HCT116 (cell line): ENCODE measurements around the gene KIAA0319L. TPM values are rescaled to one million over a fixed set of nuclear protein-coding genes. Genes with fewer than 3 reads are reported as not detected.

ENCODE experiments used
- ATAC-seq: fragments of 200-7000 bp; cut with Tn5 transposase; 2 replicates; pipeline ENCODE4 v1.9.1; 2020; ENCODE audit warnings: mild to moderate bottlenecking, moderate library complexity
- BruUV-seq: library from RNA; stranded (reverse); fragments of 400-500 nt; replicated peaks from 2 replicates; lab custom pipeline; 2021; lab: Mats Ljungman, UMichigan
- CTCF ChIA-PET: fragments of 300-600 bp; sonication (Branson Sonifier 250); formaldehyde crosslinking; loops from one replicate; lab custom pipeline; 2021; ENCODE audit warnings: antibody characterized with exemption; lab: Charles Lee
- POLR2A ChIA-PET: fragments of 300-600, 350-600 bp; sonication (Branson Sonifier 250); formaldehyde crosslinking; loops from one replicate; lab custom pipeline; 2021; ENCODE audit warnings: antibody characterized with exemption; lab: Charles Lee
- RAD21 ChIA-PET, 2 experiments: fragments of 300-600 bp; sonication (Branson Sonifier 250); formaldehyde crosslinking; loops; one replicate each; lab custom pipeline; 2023; ENCODE audit warnings: low total read pairs in 2 of 2; ENCODE audit not compliant: uncharacterized antibody in 2 of 2, unreplicated experiment in 2 of 2, low non-redundant PET in 1 of 2; lab: Charles Lee
- DNase-seq: peaks from one replicate; pipeline ENCODE4 v3.0.0-alpha.2; 2010; ENCODE audit warnings: low read depth, low spot score
- H2AFZ ChIP-seq: fragments of 200-600 bp; shearing (Covaris generic), sonication (generic); 2 replicates; pipeline ENCODE4 v1.6.1; 2017; ENCODE audit warnings: low read depth, mixed run types, mixed read lengths, antibody characterized with exemption, low read length; ENCODE audit not compliant: poor library complexity, severe bottlenecking
- H3K27ac ChIP-seq: 2 replicates; pipeline ENCODE4 v1.5.1; 2012; ENCODE audit warnings: low read depth, low read length
- H3K27me3 ChIP-seq: fragments of 200-600 bp; sonication (generic); 2 replicates; pipeline ENCODE4 v1.6.1; 2016; ENCODE audit warnings: mixed run types, low read length, mixed read lengths; ENCODE audit not compliant: insufficient read depth
- H3K36me3 ChIP-seq, 2 experiments: fragments of 200-500 bp in 1 of 2; fragments of 200-600 bp in 1 of 2; sonication (Bioruptor generic) in 1 of 2; sonication (generic) in 1 of 2; 2 replicates each; pipeline versions ENCODE4 v1.5.1 to v1.6.1; 2014 to 2016; ENCODE audit warnings: low read length in 2 of 2, inconsistent platforms in 1 of 2, mixed read lengths in 1 of 2, mixed run types in 1 of 2; ENCODE audit not compliant: insufficient read depth in 2 of 2, control insufficient read depth in 1 of 2
- H3K4me1 ChIP-seq, 2 experiments: fragments of 200-600 bp in 1 of 2; sonication (generic) in 1 of 2; 2 replicates each; pipeline versions ENCODE4 v1.5.1 to v1.6.1; 2012 to 2017; ENCODE audit warnings: low read length in 2 of 2, inconsistent platforms in 1 of 2, mild to moderate bottlenecking in 1 of 2, mixed read lengths in 1 of 2, mixed run types in 1 of 2, moderate library complexity in 1 of 2; ENCODE audit not compliant: insufficient read depth in 2 of 2, control insufficient read depth in 1 of 2
- H3K4me2 ChIP-seq: fragments of 200-600 bp; sonication (generic); 2 replicates; pipeline ENCODE4 v1.6.1; 2017; ENCODE audit warnings: mixed run types, low read length, mixed read lengths
- H3K4me3 ChIP-seq, 2 experiments: fragments of 200-600 bp in 1 of 2; sonication (generic) in 1 of 2; replicated peaks in 1 of 2; 2 replicates each; pipeline ENCODE4 v1.5.1; 2011 to 2016; ENCODE audit warnings: low read length in 2 of 2, control low read depth in 1 of 2, low read depth in 1 of 2, mild to moderate bottlenecking in 1 of 2, mixed read lengths in 1 of 2, mixed run types in 1 of 2
- H3K79me2 ChIP-seq: fragments of 200-600 bp; sonication (generic); 2 replicates; pipeline ENCODE4 v1.6.1; 2017; ENCODE audit warnings: mild to moderate bottlenecking, mixed run types, low read length, moderate library complexity, mixed read lengths; ENCODE audit not compliant: insufficient read depth
- H3K9ac ChIP-seq: fragments of 200-600 bp; sonication (generic); 2 replicates; pipeline ENCODE4 v1.6.1; 2016; ENCODE audit warnings: low read length, mixed read lengths
- H3K9me2 ChIP-seq: fragments of 200-600 bp; sonication (generic), shearing (Covaris generic); 2 replicates; pipeline ENCODE4 v1.6.1; 2017; ENCODE audit warnings: mixed run types, mild to moderate bottlenecking, moderate library complexity; ENCODE audit not compliant: insufficient read depth
- H3K9me3 ChIP-seq, 2 experiments: fragments of 200-500 bp in 1 of 2; fragments of 200-600 bp in 1 of 2; sonication (Bioruptor generic) in 1 of 2; sonication (generic) in 1 of 2; 2 replicates each; pipeline ENCODE4 v1.6.1; 2014 to 2017; ENCODE audit warnings: low read length in 2 of 2, mixed read lengths in 2 of 2, inconsistent platforms in 1 of 2, low read depth in 1 of 2, mild to moderate bottlenecking in 1 of 2, mixed run types in 1 of 2, moderate library complexity in 1 of 2; ENCODE audit not compliant: control insufficient read depth in 1 of 2, insufficient read depth in 1 of 2
- H4K20me1 ChIP-seq: fragments of 200-600 bp; sonication (generic), shearing (Covaris generic); 2 replicates; pipeline ENCODE4 v1.6.1; 2017; ENCODE audit warnings: mixed run types, mild to moderate bottlenecking, moderate library complexity; ENCODE audit not compliant: insufficient read depth
- CBX3 ChIP-seq: IDR thresholded peaks from 2 replicates; pipeline ENCODE4 v1.6.1; 2012; ENCODE audit warnings: low read depth
- EGR1 ChIP-seq: IDR thresholded peaks from 2 replicates; pipeline ENCODE4 v1.6.1; 2012; ENCODE audit warnings: low read depth
- EZH2phosphoT487 ChIP-seq: fragments of 200-600 bp; IDR thresholded peaks from 2 replicates; pipeline ENCODE4 v1.6.1; 2018; ENCODE audit warnings: antibody characterized with exemption, borderline replicate concordance
- JUND ChIP-seq: IDR thresholded peaks from 2 replicates; pipeline ENCODE4 v1.6.1; 2012
- POLR2AphosphoS5 ChIP-seq: IDR thresholded peaks from 2 replicates; pipeline ENCODE4 v1.6.1; 2011; ENCODE audit warnings: mild to moderate bottlenecking, low read depth, low read length, moderate library complexity
- YY1 ChIP-seq: IDR thresholded peaks from 2 replicates; pipeline ENCODE4 v1.6.1; 2011; ENCODE audit warnings: low read length, low read depth, moderate library complexity, mild to moderate bottlenecking; ENCODE audit not compliant: insufficient replicate concordance; ENCODE audit errors: extremely low read depth
- intact Hi-C: fragments of 100-400 bp; cut with micrococcal nuclease; formaldehyde crosslinking; loops from 2 replicates; pipeline ENCODE4 v1.10.0; 2022
- total RNA-seq: library from RNA; stranded (reverse); gene quantifications from one replicate; pipeline ENCODE4 v1.2.1, GENCODE V29; 2021; ENCODE audit not compliant: unreplicated experiment

Gene KIAA0319L
- total RNA-seq, 1 experiment from 2014 or later = 35.6 TPM

DNA sequence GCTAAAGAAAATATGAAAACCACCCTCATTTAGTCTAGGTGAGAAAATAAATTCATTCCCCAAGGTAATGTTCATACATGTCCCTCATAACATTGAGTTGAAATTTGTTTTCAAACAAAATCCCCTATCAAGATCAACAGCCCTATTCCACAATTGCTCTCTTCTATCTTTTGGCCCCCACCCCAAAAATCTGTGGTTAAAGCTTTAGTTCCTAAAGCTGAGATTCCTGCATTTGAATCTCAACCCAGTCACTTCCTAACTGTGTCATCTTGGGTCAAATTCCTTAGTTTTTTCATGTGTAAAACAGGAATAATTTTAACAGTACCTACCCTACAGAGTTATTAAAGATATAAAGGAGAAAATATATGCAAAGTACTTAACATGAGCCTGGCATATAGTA is 22.0 kb downstream of the KIAA0319L start:
- ChIA-PET POLR2A (no interaction called here), CTCF (no interaction called here), RAD21 (interaction anchor here in 1 of 2 experiments (0.7 kb wide), 1 partner anchor 249 kb away, joined by 3 read pairs; no protein-coding TSS in a partner anchor)
- Histone ChIP-seq H3K4me2 (no peak overlapping the region), H3K4me1 (no peaks in the 10 kb centered on the region), H3K9ac (no peak overlapping the region), H3K4me3 (no peak overlapping the region), H2AFZ (no peak overlapping the region), H3K79me2 (peaks cover 5% of the 10 kb centered on the region; the same call in 1 of the 2 replicates), H3K27ac (no peak overlapping the region), H3K9me2 (no peaks in the 10 kb centered on the region), H3K27me3 (no peaks in the 10 kb centered on the region), H3K9me3 (peaks cover 7% of the 10 kb centered on the region in 2 experiments; a peak in 1 of 4 replicates), H3K36me3 (peaks cover 2 to 11% of the 10 kb centered on the region in 2 experiments; a peak in 2 of 4 replicates), H4K20me1 (no peaks in the 10 kb centered on the region)
- TF ChIP-seq YY1 = no peak
- DNase-seq (no peak), ATAC-seq (no peak)
- BruUV-seq = no TSS peak
- intact Hi-C loops = no loop called here

- Histone ChIP-seq H2AFZ (no peak overlapping the region), H3K27ac (no peak overlapping the region), H3K9ac (no peak overlapping the region), H3K79me2 (peaks cover 5% of the 10 kb centered on the region; the same call in 1 of the 2 replicates), H3K27me3 (no peaks in the 10 kb centered on the region), H3K36me3 (peaks cover 2 to 11% of the 10 kb centered on the region in 2 experiments; a peak in 1 of 4 replicates), H3K9me2 (no peaks in the 10 kb centered on the region), H3K4me2 (no peak overlapping the region), H3K9me3 (peaks cover 11 to 16% of the 10 kb centered on the region in 2 experiments; a peak in 3 of 4 replicates)
- BruUV-seq = no TSS peak
- CTCF ChIA-PET = interaction anchor here (1.0 kb wide), 1 partner anchor 182 kb away, joined by 3 read pairs; no protein-coding TSS in a partner anchor
- DNase-seq (no peak), ATAC-seq (no peak)
- POLR2A ChIA-PET = no interaction called here
- TF ChIP-seq POLR2AphosphoS5 (no peak), JUND (no peak), EZH2phosphoT487 (no peak), CBX3 (no peak), EGR1 (no peak)
- TF ChIP-seq, all 23 proteins: peak for 0
- H4K20me1 ChIP-seq = no peaks in the 10 kb centered on the region
- RAD21 ChIA-PET = no interaction called here
- H3K4me1 ChIP-seq = no peaks in the 10 kb centered on the region
- H3K4me3 ChIP-seq = no peak overlapping the region
- intact Hi-C loops = no loop called here
These were observed 23.6 kb downstream of the KIAA0319L start for GRCh38 chr1:35533586-35533985.
